Activated naive CD4-positive, alpha-beta T cell treated with anti-CD3 and anti-CD28 coated beads for 36 hours (primary cell): ENCODE results near the gene EPB41L4A. TPM values are rescaled to one million over a fixed set of nuclear protein-coding genes. Genes with fewer than 3 reads are reported as not detected.

Source experiments
- CTCF ChIA-PET: fragments of 350-600 bp; sonication (Branson Sonifier 250); formaldehyde crosslinking; loops from one replicate; lab custom pipeline; 2021; ENCODE audit warnings: antibody characterized with exemption; lab: Charles Lee
- DNase-seq: peaks from one replicate; pipeline ENCODE4 v3.0.0-alpha.2; 2020
- H3K27ac Mint-ChIP-seq: one replicate; pipeline ENCODE4 v1.8.0; 2021; ENCODE audit warnings: mild to moderate bottlenecking, mixed read lengths
- H3K27me3 Mint-ChIP-seq: one replicate; pipeline ENCODE4 v1.8.0; 2021; ENCODE audit warnings: low read depth, mixed read lengths
- H3K36me3 Mint-ChIP-seq: one replicate; pipeline ENCODE4 v1.8.0; 2021; ENCODE audit warnings: low read depth, mixed read lengths
- H3K4me1 Mint-ChIP-seq: one replicate; pipeline ENCODE4 v1.8.0; 2021; ENCODE audit warnings: low read depth, mixed read lengths
- H3K4me3 Mint-ChIP-seq: one replicate; pipeline ENCODE4 v1.8.0; 2021; ENCODE audit warnings: mild to moderate bottlenecking, moderate library complexity, mixed read lengths
- H3K9me3 Mint-ChIP-seq: one replicate; pipeline ENCODE4 v1.8.0; 2021; ENCODE audit warnings: mixed read lengths
- intact Hi-C: fragments of 100-400 bp; cut with micrococcal nuclease; formaldehyde crosslinking; loops from one replicate; pipeline ENCODE4 v1.15.1; 2023
- total RNA-seq, 2 experiments: library from RNA; stranded (reverse); gene quantifications; one replicate each; pipeline ENCODE4 v1.2.3, GENCODE V29; 2021

Gene EPB41L4A
- total RNA-seq, 2 experiments from 2014 or later: not detected

DNA sequence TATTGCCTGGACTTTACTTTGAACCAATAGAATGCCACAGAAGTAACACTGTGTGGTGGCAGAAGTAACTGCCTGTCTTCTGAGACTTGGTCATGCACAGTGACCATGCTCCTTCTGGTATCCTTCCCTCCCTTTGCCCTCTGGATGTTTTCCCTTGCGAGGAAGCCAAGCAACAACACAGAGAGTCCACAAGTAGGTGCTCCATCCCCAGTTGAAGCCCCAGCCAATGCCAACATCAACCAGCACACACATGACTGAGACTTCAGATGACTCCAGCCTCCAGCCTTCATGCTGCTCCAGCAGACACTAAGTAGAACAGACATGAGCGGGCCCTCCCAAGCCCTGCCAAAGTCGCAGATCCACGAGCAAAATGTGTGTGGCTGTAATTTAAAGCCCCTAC is 129.6 kb downstream of the EPB41L4A start:
- intact Hi-C loops: no loop called here
- CTCF ChIA-PET: no interaction called here
- Mint-ChIP-seq H3K4me3 (no peak overlapping the region), H3K4me1 (no peaks in the 10 kb centered on the region), H3K9me3 (no peaks in the 10 kb centered on the region), H3K36me3 (no peaks in the 10 kb centered on the region), H3K27me3 (no peaks in the 10 kb centered on the region), H3K27ac (no peak overlapping the region)
- no peak for DNase-seq

DNA sequence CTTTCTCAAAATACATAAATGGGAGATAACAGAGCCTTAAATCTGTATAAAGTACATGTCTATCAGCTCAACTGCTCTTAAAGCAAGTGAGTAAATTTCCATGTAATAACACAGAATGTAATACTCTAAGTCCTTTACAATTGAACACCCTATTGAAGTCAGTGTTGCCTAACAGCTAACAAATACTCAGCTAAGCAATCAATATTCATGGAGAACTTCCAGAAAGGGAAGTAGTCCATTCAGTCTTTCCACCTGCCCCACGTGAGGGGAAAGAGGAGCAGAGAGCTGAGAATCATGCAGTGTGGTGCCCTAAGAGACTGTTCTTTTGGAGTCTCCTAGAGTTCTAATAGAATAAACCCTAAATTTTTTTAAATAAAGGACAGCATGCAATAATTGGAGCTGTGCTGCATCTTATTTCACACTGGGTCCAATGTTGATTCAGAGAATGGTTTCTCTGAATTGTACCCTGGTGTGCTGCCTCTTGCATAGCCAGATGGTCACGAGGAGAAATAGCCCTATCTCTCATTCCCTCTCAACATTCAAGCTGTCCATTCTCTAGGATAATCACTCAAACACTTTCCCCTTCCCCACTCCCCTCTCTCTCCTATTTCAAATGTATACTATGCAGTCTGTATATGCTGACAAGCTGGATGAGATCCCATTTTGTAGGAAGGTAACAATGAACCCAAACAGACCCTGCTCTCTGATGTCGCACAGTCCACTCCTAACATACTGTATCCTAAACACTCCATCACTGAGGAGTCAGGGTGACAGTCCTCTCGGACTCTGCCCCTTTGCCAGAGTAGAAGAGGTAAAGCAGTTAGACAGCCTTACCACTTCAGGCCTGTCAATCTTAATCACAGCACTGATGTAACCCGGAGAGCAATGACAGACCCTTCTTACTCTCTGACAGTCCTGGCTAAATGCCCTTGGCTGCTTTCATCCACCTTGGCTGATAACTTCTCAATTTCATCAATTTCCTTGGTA is 134.8 kb downstream of the EPB41L4A start:
- no peak for DNase-seq
- no peaks in the 10 kb centered on the region for H3K4me1 Mint-ChIP-seq
- no peaks in the 10 kb centered on the region for H3K27me3 Mint-ChIP-seq
- no peaks in the 10 kb centered on the region for H3K36me3 Mint-ChIP-seq
- no peaks in the 10 kb centered on the region for H3K9me3 Mint-ChIP-seq
- no peak overlapping the region for H3K27ac Mint-ChIP-seq
- intact Hi-C loops: no loop called here
- H3K4me3 Mint-ChIP-seq: no peak overlapping the region
- CTCF ChIA-PET: no interaction called here

- H3K36me3 Mint-ChIP-seq: no peaks in the 10 kb centered on the region
- no peaks in the 10 kb centered on the region for H3K9me3 Mint-ChIP-seq
- CTCF ChIA-PET: no interaction called here
Observed at GRCh38 chr5:112283034-112283582, 136.0 kb downstream of the EPB41L4A start.

GRCh38 chr5:112279082-112279481 is 140.0 kb downstream of the EPB41L4A start:
- no peak for DNase-seq
- H3K4me1 Mint-ChIP-seq: no peaks in the 10 kb centered on the region
- CTCF ChIA-PET: interaction anchor here (0.6 kb wide), 2 partner anchors 74 to 943 kb away, joined by 3 read pairs; no protein-coding TSS in a partner anchor
- intact Hi-C loops: no loop called here
- no peaks in the 10 kb centered on the region for H3K27me3 Mint-ChIP-seq
- H3K9me3 Mint-ChIP-seq: no peaks in the 10 kb centered on the region
- H3K36me3 Mint-ChIP-seq: no peaks in the 10 kb centered on the region
- no peak overlapping the region for H3K27ac Mint-ChIP-seq
- no peak overlapping the region for H3K4me3 Mint-ChIP-seq

More at GRCh38 chr5:112283034-112283582, 136.0 kb downstream of the EPB41L4A start:
- intact Hi-C loops: no loop called here
- H3K27me3 Mint-ChIP-seq: no peaks in the 10 kb centered on the region
- no peak overlapping the region for H3K27ac Mint-ChIP-seq
- H3K4me3 Mint-ChIP-seq: no peak overlapping the region
- H3K4me1 Mint-ChIP-seq: no peaks in the 10 kb centered on the region
- DNase-seq: no peak

DNA sequence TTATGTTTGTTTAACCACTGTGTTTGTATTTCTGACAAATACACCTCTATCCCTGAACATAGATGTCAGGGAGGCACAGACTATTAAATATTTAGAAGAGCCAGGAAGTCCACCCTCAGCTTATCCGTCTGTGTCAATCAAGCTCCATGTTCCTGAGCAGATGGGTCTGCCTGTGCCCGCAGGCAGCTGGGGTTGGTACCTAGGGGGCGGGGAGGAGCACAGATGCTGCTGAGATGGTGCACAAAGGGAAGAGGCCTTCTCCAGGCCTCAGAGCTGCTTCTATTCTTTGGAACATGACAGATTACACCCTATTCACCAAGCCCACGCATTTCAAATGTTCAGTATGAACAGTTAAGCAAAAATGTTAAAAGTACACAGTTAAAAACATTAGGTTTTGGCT is 142.1 kb downstream of the EPB41L4A start:
- no peaks in the 10 kb centered on the region for H3K4me1 Mint-ChIP-seq
- no peaks in the 10 kb centered on the region for H3K9me3 Mint-ChIP-seq
- H3K27me3 Mint-ChIP-seq: peaks cover 3% of the 10 kb centered on the region
- CTCF ChIA-PET: interaction anchor here (0.6 kb wide), 1 partner anchor 25 kb away, joined by 3 read pairs; no protein-coding TSS in a partner anchor
- no peak overlapping the region for H3K4me3 Mint-ChIP-seq
- intact Hi-C loops: no loop called here
- DNase-seq: no peak
- H3K27ac Mint-ChIP-seq: no peak overlapping the region
- no peaks in the 10 kb centered on the region for H3K36me3 Mint-ChIP-seq

GRCh38 chr5:112275671-112276070 is 143.4 kb downstream of the EPB41L4A start:
- H3K27ac Mint-ChIP-seq: no peak overlapping the region
- no peaks in the 10 kb centered on the region for H3K36me3 Mint-ChIP-seq
- CTCF ChIA-PET: interaction anchor here (0.6 kb wide), 1 partner anchor 23 kb away, joined by 5 read pairs; no protein-coding TSS in a partner anchor

DNA sequence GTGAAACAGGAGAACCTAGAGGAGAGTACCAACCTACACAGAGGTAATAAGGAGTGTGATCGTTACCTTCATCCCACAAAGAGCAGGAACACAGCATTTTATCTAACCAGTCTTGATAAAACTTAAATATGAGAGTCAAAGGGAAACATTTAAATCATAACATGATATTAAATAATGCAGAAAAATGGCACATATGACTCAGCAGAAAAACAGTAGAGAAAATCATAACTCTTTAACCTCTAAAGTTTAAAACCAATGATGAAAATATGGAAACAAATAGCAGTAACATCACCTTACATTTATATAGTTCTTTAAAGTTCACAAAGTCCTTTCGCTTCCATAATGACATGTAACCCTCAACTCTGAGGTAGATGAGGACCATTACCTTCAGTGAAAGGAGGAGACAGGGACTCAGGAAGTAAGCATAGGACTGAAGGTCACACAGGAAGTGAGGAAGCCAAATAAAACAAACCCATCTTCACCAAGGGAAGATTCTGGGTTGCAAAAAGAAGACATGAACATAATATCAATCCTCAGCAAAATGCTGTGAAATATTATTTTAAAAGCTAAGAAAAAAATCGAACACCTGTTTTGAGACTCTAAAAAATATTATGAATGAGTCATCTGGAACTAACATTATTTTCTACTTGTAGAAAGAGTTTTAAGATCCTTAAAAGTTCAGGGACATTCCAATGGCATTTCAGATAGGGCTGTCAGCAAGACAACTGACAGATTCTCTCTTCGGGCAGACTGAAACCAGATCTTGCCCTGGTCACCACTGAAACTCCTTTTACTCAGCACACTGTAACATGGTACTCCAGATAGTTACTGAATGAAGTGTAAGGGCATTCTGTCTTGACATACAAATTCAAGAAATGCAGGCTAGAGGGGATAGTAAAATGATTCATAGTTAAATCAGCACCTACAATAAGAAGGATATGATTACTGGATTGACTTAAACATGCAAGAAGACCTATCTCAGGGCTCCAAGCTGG is 148.5 kb downstream of the EPB41L4A start:
- intact Hi-C loops: no loop called here

More at GRCh38 chr5:112275671-112276070, 143.4 kb downstream of the EPB41L4A start:
- no peaks in the 10 kb centered on the region for H3K9me3 Mint-ChIP-seq
- no peaks in the 10 kb centered on the region for H3K4me1 Mint-ChIP-seq
- peaks cover 8% of the 10 kb centered on the region for H3K27me3 Mint-ChIP-seq
- no peak overlapping the region for H3K4me3 Mint-ChIP-seq
- DNase-seq: no peak
- intact Hi-C loops: no loop called here

DNA sequence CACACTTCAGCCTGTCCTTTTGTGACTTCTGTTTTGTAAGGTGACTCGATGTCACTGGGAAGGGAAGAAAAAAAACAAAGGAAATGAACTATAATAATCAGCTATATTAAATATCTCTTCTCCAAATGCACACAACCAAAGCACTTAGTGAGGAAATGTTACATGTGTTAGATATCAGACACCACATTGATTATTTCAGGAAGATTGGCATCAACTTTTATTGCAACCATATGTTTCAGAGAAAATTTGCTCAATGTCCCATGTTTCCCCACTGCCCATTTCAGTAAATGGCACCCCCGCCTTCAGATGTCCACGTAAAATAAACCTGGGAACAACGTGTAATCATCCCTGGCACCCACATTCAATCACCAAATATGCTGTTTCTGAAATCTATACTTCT is 151.8 kb downstream of the EPB41L4A start:
- CTCF ChIA-PET: no interaction called here
- Mint-ChIP-seq H3K4me3 (no peak overlapping the region), H3K27ac (no peak overlapping the region), H3K9me3 (no peaks in the 10 kb centered on the region), H3K4me1 (peaks cover 2% of the 10 kb centered on the region), H3K27me3 (peaks cover 8% of the 10 kb centered on the region), H3K36me3 (no peaks in the 10 kb centered on the region)
- intact Hi-C loops: no loop called here
- DNase-seq: no peak

More for the DNA sequence above, 148.5 kb downstream of the EPB41L4A start:
- no peak for DNase-seq
- Mint-ChIP-seq H3K4me1 (peaks cover 2% of the 10 kb centered on the region), H3K36me3 (no peaks in the 10 kb centered on the region), H3K27ac (peak overlapping the region; percentile 20), H3K4me3 (no peak overlapping the region), H3K27me3 (peaks cover 11% of the 10 kb centered on the region), H3K9me3 (no peaks in the 10 kb centered on the region)
- CTCF ChIA-PET: no interaction called here

DNA sequence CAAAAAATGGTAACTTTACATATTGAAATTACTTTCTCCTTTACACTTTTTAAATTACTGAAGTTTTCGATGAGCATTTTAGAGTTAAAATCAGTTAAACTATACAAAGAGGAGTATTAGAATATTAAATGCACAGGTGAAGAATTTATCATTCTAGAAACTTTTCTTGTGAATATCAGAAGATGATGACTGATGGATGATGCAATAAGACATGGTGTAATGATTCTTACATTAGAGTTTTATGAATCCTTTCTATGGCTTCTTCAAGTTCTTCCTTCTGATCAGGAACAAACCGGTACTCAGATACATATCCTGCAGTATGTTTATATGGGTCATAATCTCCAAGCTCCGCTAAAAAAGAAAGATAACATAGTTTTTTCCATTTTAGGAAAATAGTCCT is 154.4 kb downstream of the EPB41L4A start:
- CTCF ChIA-PET: no interaction called here

DNA sequence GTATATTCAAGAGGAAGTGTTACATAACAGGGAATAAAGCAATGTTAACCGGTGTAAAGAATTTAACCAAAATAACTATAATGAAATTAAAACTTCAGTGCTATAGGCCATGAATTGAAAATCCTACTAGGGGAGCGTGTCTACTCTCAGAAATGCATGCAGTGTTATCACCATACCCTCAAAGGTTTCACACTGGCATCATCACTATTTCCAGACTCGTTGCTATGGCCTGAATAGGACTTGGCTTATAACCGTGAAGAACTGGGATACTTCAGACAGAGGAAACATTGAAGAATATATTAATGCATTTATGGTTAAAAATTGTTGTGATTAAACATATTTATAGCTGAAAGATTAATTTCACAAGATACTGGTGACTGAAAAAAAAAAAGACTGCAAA is 154.9 kb downstream of the EPB41L4A start:
- Mint-ChIP-seq H3K4me1 (no peaks in the 10 kb centered on the region), H3K4me3 (no peak overlapping the region), H3K27ac (no peak overlapping the region), H3K9me3 (no peaks in the 10 kb centered on the region), H3K36me3 (no peaks in the 10 kb centered on the region), H3K27me3 (peaks cover 3% of the 10 kb centered on the region)
- CTCF ChIA-PET: no interaction called here
- DNase-seq: no peak
- intact Hi-C loops: no loop called here

More for the DNA sequence above, 154.4 kb downstream of the EPB41L4A start:
- DNase-seq: no peak
- Mint-ChIP-seq H3K9me3 (no peaks in the 10 kb centered on the region), H3K27me3 (peaks cover 3% of the 10 kb centered on the region), H3K27ac (no peak overlapping the region), H3K4me3 (no peak overlapping the region), H3K36me3 (no peaks in the 10 kb centered on the region), H3K4me1 (no peaks in the 10 kb centered on the region)
- intact Hi-C loops: no loop called here

DNA sequence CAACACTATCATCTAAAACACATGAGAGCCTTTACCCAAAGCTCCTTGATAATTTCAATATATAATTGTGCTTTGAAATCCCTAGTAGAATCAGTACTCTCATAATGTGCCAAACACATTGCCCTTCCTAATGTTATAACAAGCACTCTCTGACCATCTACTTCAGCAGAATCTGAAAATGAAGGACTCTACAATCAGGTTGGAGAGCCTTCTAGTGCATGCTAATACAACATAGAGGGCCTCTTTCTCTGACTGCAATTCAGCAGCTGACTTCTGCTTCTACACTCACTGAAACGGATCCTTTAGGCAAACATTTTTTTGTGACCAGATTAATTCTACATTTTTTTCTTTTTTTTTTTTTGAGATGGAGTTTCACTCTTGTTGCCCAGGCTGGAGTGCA is 155.6 kb downstream of the EPB41L4A start:
- Mint-ChIP-seq H3K27me3 (peaks cover 3% of the 10 kb centered on the region), H3K9me3 (no peaks in the 10 kb centered on the region), H3K36me3 (no peaks in the 10 kb centered on the region), H3K4me1 (no peaks in the 10 kb centered on the region), H3K4me3 (no peak overlapping the region), H3K27ac (no peak overlapping the region)
- CTCF ChIA-PET: interaction anchor here (0.6 kb wide), 1 partner anchor 16 kb away, joined by 4 read pairs; no protein-coding TSS in a partner anchor
- intact Hi-C loops: no loop called here
- DNase-seq: no peak

- no peaks in the 10 kb centered on the region for H3K4me1 Mint-ChIP-seq
- no peaks in the 10 kb centered on the region for H3K36me3 Mint-ChIP-seq
- no peak overlapping the region for H3K27ac Mint-ChIP-seq
- no peaks in the 10 kb centered on the region for H3K9me3 Mint-ChIP-seq
- CTCF ChIA-PET: interaction anchor here (1.0 kb wide), 1 partner anchor 83 kb away, joined by 3 read pairs; no protein-coding TSS in a partner anchor
- no peaks in the 10 kb centered on the region for H3K27me3 Mint-ChIP-seq
- no peak overlapping the region for H3K4me3 Mint-ChIP-seq
- DNase-seq: no peak
- intact Hi-C loops: no loop called here
Observed at GRCh38 chr5:112258571-112258970, 160.5 kb downstream of the EPB41L4A start.
